Spinal cord (tissue), 10 donors: ENCODE data around the gene PDLIM4. TPM values are rescaled to one million over a fixed set of nuclear protein-coding genes. Genes with fewer than 3 reads are reported as not detected.
A peak's percentile ranks its signal among the peaks of the same experiment; 100 is the strongest.

Source experiments
- DNase-seq, 6 donors: peaks; one replicate each; pipeline versions ENCODE4 v3.0.0 to v3.0.0-alpha.2; 2013 to 2015; ENCODE audit warnings: low spot score in 6 of 6, low read depth in 4 of 6
- H3K27ac ChIP-seq: one replicate; pipeline ENCODE4 v1.5.1; 2013; ENCODE audit warnings: low read depth, low read length, control low read depth
- H3K27me3 ChIP-seq: one replicate; pipeline ENCODE4 v1.6.1; 2013; ENCODE audit warnings: low read length; ENCODE audit not compliant: control insufficient read depth, insufficient read depth
- H3K36me3 ChIP-seq: one replicate; pipeline ENCODE4 v1.6.1; 2013; ENCODE audit warnings: low read length; ENCODE audit not compliant: control insufficient read depth, insufficient read depth
- H3K4me1 ChIP-seq: one replicate; pipeline ENCODE4 v1.6.1; 2013; ENCODE audit warnings: low read length; ENCODE audit not compliant: control insufficient read depth, insufficient read depth
- H3K4me3 ChIP-seq: one replicate; pipeline ENCODE4 v1.5.1; 2013; ENCODE audit warnings: low read depth, low read length, control low read depth
- H3K9me3 ChIP-seq: one replicate; pipeline ENCODE4 v1.6.1; 2013; ENCODE audit warnings: low read length; ENCODE audit not compliant: control insufficient read depth, insufficient read depth
- WGBS: methylation state at CpG from one replicate; pipeline ENCODE4 v1.1.5; 2013; ENCODE audit warnings: missing lambda C conversion rate; ENCODE audit not compliant: insufficient coverage; 5-methylcytosine and 5-hydroxymethylcytosine counted together
- polyA plus RNA-seq, 2 donors: library from polyadenylated mRNA; unstranded; fragments of 120-200 nt; gene quantifications; one replicate each; pipeline ENCODE4 v1.2.1, GENCODE V29; 2013; ENCODE audit not compliant: insufficient read length in 2 of 2
- total RNA-seq, 2 donors: library from RNA; depleted of rRNA in 1 of 2; stranded (reverse); fragments of 120-200 nt in 1 of 2; fragments of >200 nt in 1 of 2; gene quantifications; one replicate each; pipeline versions ENCODE4 v1.2.3 to v1.2.4, GENCODE V29; 2013 to 2014
- donor health status: healthy.

The PDLIM4 gene
- total and polyA plus RNA-seq, 4 donors = 10.6 to 40.9 (median 31.6) TPM

DNA sequence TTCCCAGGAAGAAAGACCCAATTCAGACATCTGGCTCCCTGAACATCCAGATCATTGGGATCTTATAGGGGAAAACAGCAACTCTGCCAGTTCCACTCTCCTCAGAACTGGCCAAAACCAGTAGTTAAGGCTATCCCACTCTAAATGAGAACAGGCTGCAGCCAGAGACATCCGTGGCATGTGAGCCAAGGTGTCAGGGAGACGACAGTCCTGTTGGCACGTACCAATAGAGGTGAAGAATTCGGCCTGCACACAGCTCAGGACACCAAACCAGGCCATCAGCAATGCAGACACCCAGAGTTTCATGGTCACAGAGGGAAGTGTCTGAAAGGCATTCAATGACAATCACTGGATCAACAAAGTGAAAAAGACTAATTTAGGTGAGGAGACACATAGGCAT, 39.2 kb upstream of the PDLIM4 start:
- no peak for DNase-seq
- H3K27ac ChIP-seq = no peak overlapping the region
- 81% methylated on average over 4 of the region's 4 CpGs for WGBS
- H3K9me3 ChIP-seq = no peaks in the 10 kb centered on the region
- H3K36me3 ChIP-seq = peaks cover 12% of the 10 kb centered on the region
- H3K4me3 ChIP-seq = no peak overlapping the region
- H3K4me1 ChIP-seq = peaks cover 17% of the 10 kb centered on the region
- H3K27me3 ChIP-seq = no peaks in the 10 kb centered on the region

DNA sequence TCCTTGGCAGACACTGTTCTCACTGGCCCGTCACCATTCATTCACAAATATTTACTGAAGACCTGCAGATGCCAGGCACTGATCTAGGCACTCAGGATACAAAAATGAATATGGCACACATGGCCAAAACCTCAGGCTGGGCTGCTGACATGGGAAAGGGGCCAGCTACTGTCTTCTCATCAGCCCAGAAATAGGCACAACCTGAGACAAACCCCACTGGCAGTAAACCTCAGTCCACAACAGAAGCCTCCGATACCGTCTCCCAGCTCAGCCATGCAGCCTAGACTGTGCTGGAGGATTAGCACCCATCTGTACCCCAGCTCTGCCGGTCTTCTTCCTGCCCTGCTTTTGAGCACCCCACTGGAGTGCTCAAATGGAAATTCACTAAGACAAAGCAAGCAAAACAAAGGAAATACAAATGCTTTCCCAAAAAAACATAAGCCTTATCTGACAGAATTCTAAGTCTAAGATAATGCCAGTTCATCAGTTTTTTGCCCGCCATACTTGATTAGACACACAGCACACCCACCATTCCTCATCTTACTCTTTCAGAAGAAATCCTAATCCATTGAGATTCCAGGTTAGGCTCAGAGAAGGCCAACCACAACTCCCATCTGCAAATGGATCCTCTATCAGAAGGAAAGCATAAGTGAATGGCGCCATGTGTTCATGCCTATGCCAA, 38.1 kb upstream of the PDLIM4 start:
- Histone ChIP-seq H3K27me3 (no peaks in the 10 kb centered on the region), H3K36me3 (peaks cover 5% of the 10 kb centered on the region), H3K27ac (no peak overlapping the region), H3K4me1 (peaks cover 17% of the 10 kb centered on the region), H3K4me3 (no peak overlapping the region), H3K9me3 (no peaks in the 10 kb centered on the region)
- 93% methylated on average over 6 of the region's 6 CpGs for WGBS
- no peak for DNase-seq

DNA sequence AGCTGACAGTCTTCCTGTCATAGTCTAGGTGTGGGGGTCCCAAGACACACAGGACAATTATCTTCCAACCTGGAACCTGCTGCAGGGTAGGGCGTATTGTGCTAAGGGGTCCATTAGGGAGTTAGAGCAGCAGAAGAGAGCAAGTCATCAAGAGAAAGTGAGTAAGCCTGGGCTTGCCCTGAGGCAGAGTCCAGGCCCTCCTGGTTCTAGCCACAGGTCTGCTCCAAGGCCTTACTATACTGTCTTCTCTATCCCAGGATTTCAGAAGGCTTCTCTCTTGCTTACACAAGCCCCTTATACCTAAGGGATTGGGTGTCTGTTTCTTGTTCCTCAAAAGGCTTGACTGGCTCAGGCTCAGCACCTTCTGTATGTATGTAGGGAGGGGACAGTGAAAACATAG, 37.5 kb upstream of the PDLIM4 start:
- Histone ChIP-seq H3K27ac (no peak overlapping the region), H3K4me1 (peaks cover 16% of the 10 kb centered on the region)
- no CpG with 5 or more reads among the region's 1 CpG for WGBS

DNA sequence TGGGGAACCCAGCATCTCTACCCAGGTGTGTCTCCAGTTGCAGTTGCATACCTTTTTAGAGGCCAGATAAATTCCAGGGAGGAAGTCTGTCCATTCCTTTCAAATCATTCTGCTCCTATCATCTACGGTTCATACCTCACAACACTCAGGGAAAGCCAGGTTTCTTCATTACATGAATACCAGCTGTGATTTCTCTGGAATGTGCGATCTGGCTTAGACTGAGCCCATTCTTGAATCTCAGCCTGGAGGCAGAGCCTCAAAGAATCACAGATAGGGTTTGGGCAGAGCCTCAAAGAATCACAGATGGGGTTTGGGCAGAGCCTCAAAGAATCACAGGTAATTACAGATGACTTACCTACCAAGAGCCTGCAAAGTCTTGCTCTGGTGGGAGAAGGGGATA, 37.0 kb upstream of the PDLIM4 start:
- Histone ChIP-seq H3K4me3 (no peak overlapping the region), H3K27ac (no peak overlapping the region), H3K27me3 (no peaks in the 10 kb centered on the region), H3K9me3 (no peaks in the 10 kb centered on the region), H3K36me3 (peaks cover under 1% of the 10 kb centered on the region), H3K4me1 (peaks cover 16% of the 10 kb centered on the region)
- no peak for DNase-seq
- WGBS = 94% methylated on average over 2 of the region's 2 CpGs

More for the DNA sequence above, 37.5 kb upstream of the PDLIM4 start:
- Histone ChIP-seq H3K36me3 (peaks cover 5% of the 10 kb centered on the region), H3K4me3 (no peak overlapping the region), H3K9me3 (no peaks in the 10 kb centered on the region), H3K27me3 (no peaks in the 10 kb centered on the region)
- no peak for DNase-seq

DNA sequence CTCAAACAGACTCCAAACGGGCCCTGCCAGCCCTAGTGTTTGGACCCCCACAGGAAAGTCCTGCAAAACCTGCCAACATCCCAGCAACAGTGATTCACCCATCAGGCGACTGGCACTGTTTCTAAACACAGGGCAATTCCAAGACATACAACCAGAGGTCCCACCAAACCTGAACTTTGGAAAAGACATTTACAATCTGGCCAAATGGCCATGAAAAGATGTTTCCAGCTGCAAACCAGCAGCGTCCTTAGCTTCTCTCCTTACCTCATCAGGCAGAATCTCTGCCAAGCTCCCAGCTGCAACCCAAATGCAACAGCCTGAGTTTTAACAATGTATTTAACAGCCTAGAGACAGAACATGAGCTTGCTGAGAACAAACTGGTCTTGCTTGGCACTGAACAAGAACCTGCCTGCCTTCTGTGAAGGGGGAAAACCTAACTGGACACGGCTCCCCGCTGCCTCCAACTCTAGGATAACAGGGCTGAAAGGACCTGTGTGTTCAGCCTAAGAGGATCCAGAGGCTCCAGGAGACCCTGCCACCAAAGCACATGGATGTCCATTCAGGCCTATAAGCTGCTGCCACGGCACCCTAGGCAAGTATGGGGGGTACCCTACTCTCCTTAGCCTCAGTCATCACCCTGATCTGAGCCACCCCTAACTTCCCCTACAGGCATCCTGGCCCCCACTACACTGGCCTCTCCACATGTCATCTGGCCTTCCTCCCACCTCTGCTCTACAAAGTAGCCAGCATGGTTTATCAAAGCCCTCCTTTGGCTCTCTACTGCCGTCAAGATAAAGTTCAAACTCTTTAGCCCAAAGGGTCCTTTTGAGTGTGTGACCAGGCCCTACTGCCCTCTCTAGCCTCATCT, 35.5 kb upstream of the PDLIM4 start:
- Histone ChIP-seq H3K4me1 (peaks cover 30% of the 10 kb centered on the region), H3K36me3 (no peaks in the 10 kb centered on the region), H3K9me3 (no peaks in the 10 kb centered on the region), H3K27ac (peak overlapping the region; percentile 72), H3K4me3 (no peak overlapping the region), H3K27me3 (no peaks in the 10 kb centered on the region)
- DNase-seq = peak in 3 of 6 donors; percentile 55 to 86 (median 84)
- WGBS = 48% methylated on average over 7 of the region's 7 CpGs

DNA sequence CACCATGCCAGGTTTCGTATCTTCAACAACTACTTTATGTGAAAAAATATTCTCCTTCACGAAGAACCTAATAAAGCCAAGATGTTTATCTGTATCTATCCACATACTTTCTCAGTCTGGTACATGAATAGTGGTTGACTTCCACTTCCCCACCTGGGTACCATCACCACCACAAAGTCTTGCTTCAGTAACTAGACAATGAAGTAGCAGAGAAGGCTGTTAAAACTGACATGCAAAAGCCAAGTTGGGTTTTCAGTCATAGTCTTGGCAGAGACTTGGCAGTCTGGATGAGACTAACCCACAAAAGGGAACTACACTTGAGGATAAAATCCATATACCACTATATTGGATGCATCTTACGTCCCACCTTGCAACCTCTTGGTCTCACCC, 34.9 kb upstream of the PDLIM4 start:
- no peak for DNase-seq
- peaks cover 34% of the 10 kb centered on the region for H3K4me1 ChIP-seq
- no peaks in the 10 kb centered on the region for H3K27me3 ChIP-seq
- H3K9me3 ChIP-seq = no peaks in the 10 kb centered on the region
- H3K27ac ChIP-seq = peak overlapping the region; percentile 72
- no peak overlapping the region for H3K4me3 ChIP-seq
- H3K36me3 ChIP-seq = no peaks in the 10 kb centered on the region
- WGBS = 90% methylated on average over 2 of the region's 3 CpGs

DNA sequence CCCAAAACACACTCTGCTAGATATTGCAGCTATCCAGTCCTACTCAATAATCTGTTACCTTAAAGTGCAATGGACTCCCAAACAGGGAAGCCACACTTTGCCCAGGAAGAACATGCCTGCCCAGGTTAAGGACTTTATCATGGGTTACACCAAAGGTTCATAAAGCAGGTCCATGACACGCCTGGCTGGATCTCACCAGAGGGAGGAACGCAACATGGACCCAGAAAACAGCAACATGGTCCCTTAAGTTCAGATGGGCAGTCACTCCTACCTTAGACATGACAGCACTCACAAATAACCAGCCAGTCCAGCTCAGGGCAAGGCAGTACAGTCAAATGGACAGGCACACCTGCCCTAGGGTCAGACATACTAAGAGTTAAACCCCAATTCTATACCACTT, 33.6 kb upstream of the PDLIM4 start:
- Histone ChIP-seq H3K4me1 (peaks cover 43% of the 10 kb centered on the region), H3K36me3 (no peaks in the 10 kb centered on the region), H3K4me3 (no peak overlapping the region), H3K9me3 (no peaks in the 10 kb centered on the region), H3K27me3 (no peaks in the 10 kb centered on the region), H3K27ac (no peak overlapping the region)
- DNase-seq = no peak
- WGBS = 100% methylated on average over 2 of the region's 2 CpGs

DNA sequence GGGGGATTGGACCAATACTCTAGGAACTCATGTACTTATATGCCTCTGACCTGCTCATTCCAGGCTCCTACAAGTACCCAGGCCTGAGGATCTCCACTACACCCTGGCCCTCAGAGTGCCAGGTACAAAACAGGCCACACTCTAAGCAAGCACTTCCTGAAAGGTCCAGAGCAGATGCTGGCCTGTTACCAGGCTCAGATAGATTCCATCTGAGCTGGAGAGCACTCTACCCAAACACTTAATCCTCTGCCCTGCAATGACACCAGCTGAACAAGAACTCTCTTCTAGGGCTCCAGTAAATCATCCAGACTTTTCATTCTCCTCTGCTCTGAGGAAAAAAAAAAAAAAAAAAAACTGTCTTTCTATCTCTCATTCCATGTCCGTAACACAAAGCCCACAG, 32.8 kb upstream of the PDLIM4 start:
- Histone ChIP-seq H3K27ac (no peak overlapping the region), H3K4me1 (peaks cover 43% of the 10 kb centered on the region), H3K9me3 (no peaks in the 10 kb centered on the region), H3K36me3 (no peaks in the 10 kb centered on the region), H3K27me3 (no peaks in the 10 kb centered on the region), H3K4me3 (no peak overlapping the region)
- 91% methylated on average over 1 of the region's 1 CpG for WGBS
- no peak for DNase-seq

DNA sequence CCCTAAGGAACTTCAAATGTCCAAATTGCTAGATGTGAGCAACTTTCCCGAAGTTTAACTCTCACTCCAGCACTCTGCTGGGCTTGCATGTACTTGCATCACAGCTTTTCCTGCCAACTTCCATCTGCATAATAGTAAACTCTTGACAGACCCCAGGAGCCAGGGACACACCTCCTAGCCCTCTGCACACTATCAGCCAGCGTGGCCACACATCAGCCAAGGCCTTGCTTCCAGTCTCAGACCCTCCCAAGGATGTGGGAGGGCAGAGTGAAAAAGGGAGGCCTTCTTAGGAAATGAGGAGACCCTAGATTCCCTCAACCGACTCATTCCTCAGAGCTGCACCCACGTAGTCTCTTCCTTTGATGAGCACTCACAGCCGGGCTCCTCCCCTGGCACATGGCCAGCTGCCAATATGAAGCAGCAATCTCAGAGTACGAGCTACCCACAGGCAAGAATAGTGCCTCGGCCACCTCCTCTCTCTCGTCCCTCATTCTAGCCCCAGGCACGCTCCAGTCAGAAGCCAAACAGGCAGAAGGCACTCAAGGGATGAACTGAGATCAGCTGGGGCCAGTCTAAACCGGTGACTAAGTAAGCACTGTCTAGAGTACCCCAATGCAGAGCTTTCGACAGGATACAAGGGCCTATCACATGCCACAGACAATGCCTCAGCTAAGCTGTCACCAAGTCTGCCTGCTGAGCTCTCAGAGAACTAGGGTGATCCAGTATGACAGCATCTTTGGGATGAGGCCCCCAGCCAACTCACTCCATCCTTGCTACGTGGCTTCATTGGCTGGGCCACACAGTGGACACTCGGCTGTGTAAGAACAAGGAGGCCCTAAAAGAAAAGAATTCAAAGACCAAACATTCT, 32.1 kb upstream of the PDLIM4 start:
- WGBS = 41% methylated on average over 12 of the region's 13 CpGs
- Histone ChIP-seq H3K4me3 (no peak overlapping the region), H3K27ac (peak overlapping the region; percentile 57), H3K9me3 (no peaks in the 10 kb centered on the region), H3K4me1 (peaks cover 43% of the 10 kb centered on the region), H3K36me3 (no peaks in the 10 kb centered on the region), H3K27me3 (no peaks in the 10 kb centered on the region)
- DNase-seq = peak in 2 of 6 donors; percentile 65 to 72
